B cell (primary cell): ENCODE results near the gene ZC3H7B. TPM values are rescaled to one million over a fixed set of nuclear protein-coding genes. Genes with fewer than 3 reads are reported as not detected.

Source experiments
- ATAC-seq: fragments of 200-7000 bp; cut with Tn5 transposase; one replicate; pipeline ENCODE4 v1.10.0; 2021; ENCODE audit warnings: low read depth, mild to moderate bottlenecking, moderate number of reproducible peaks, moderate library complexity
- CTCF ChIA-PET: fragments of 350-600 bp; sonication (Branson Sonifier 250); formaldehyde crosslinking; loops from one replicate; lab custom pipeline; 2021; ENCODE audit warnings: antibody characterized with exemption, inconsistent platforms; lab: Charles Lee
- POLR2A ChIA-PET: fragments of 350-600 bp; sonication (Branson Sonifier 250); formaldehyde crosslinking; loops from one replicate; lab custom pipeline; 2021; ENCODE audit warnings: antibody characterized with exemption; lab: Charles Lee
- DNase-seq: peaks from one replicate; pipeline ENCODE4 v3.0.0; 2013
- H2AFZ ChIP-seq: 2 replicates; pipeline ENCODE4 v1.6.1; 2012; ENCODE audit warnings: mild to moderate bottlenecking, low read depth, low read length; ENCODE audit not compliant: insufficient read depth, poor library complexity, severe bottlenecking
- H3K27ac ChIP-seq, 2 donors: 1 replicate in 1 of 2; 2 replicates in 1 of 2; pipeline ENCODE4 v1.5.1; 2012 to 2013; ENCODE audit warnings: low read length in 2 of 2, mild to moderate bottlenecking in 2 of 2, moderate library complexity in 1 of 2
- H3K27me3 ChIP-seq, 4 experiments: fragments of 200-600 bp in 1 of 4; sonication (generic) in 1 of 4; replicated peaks in 1 of 4; 1 replicate in 2 of 4; 2 replicates in 2 of 4; pipeline versions ENCODE4 v1.6.1 to v1.7.0; 2013 to 2016; ENCODE audit warnings: low read length in 3 of 4, mild to moderate bottlenecking in 2 of 4, mixed read lengths in 1 of 4, moderate library complexity in 1 of 4; ENCODE audit not compliant: insufficient read depth in 4 of 4, control insufficient read depth in 3 of 4; ENCODE audit errors: control extremely low read depth in 1 of 4
- H3K36me3 ChIP-seq, 2 experiments: replicated peaks in 1 of 2; 1 replicate in 1 of 2; 2 replicates in 1 of 2; pipeline versions ENCODE4 v1.6.1 to v1.7.1; 2013; ENCODE audit warnings: low read length in 1 of 2; ENCODE audit not compliant: insufficient read depth in 2 of 2, control insufficient read depth in 1 of 2; ENCODE audit errors: control extremely low read depth in 1 of 2, extremely low read depth in 1 of 2
- H3K4me1 ChIP-seq, 2 donors: fragments of 200-600 bp in 1 of 2; sonication (generic) in 1 of 2; 1 replicate in 1 of 2; 2 replicates in 1 of 2; pipeline versions ENCODE4 v1.5.1 to v1.6.1; 2013 to 2017; ENCODE audit warnings: low read length in 2 of 2; ENCODE audit not compliant: control insufficient read depth in 2 of 2, insufficient read depth in 2 of 2
- H3K4me2 ChIP-seq: replicated peaks from 2 replicates; pipeline ENCODE3; 2012; ENCODE audit warnings: mild to moderate bottlenecking, low read depth, low read length; ENCODE audit not compliant: poor library complexity, severe bottlenecking
- H3K4me3 ChIP-seq, 5 experiments: fragments of 200-600 bp in 1 of 5; sonication (generic) in 1 of 5; 1 replicate in 3 of 5; 2 replicates in 2 of 5; pipeline versions ENCODE4 v1.5.1 to v1.7.0; 2011 to 2016; ENCODE audit warnings: low read length in 4 of 5, mild to moderate bottlenecking in 4 of 5, low read depth in 2 of 5, control low read depth in 1 of 5, moderate library complexity in 1 of 5; ENCODE audit not compliant: insufficient read depth in 1 of 5; ENCODE audit errors: control extremely low read depth in 1 of 5, extremely low read depth in 1 of 5
- H3K79me2 ChIP-seq: fragments of 200-600 bp; sonication (generic); one replicate; pipeline ENCODE4 v1.6.0; 2016; ENCODE audit warnings: low read length; ENCODE audit not compliant: control insufficient read depth, insufficient read depth
- H3K9ac ChIP-seq: fragments of 200-600 bp; sonication (generic); 2 replicates; pipeline ENCODE4 v1.6.1; 2017; ENCODE audit warnings: mild to moderate bottlenecking, low read length, moderate library complexity
- H3K9me3 ChIP-seq, 3 donors: one replicate each; pipeline versions ENCODE4 v1.6.1 to v1.7.1; 2013; ENCODE audit warnings: low read length in 2 of 3; ENCODE audit not compliant: control insufficient read depth in 2 of 3, insufficient read depth in 1 of 3; ENCODE audit errors: control extremely low read depth in 1 of 3
- H4K20me1 ChIP-seq: 2 replicates; pipeline ENCODE4 v1.6.0; 2012; ENCODE audit warnings: mild to moderate bottlenecking, low read length; ENCODE audit not compliant: insufficient read depth, control insufficient read depth, poor library complexity, severe bottlenecking
- H3K27ac Mint-ChIP-seq: one replicate; pipeline ENCODE4 v1.8.0; 2021; ENCODE audit warnings: mixed read lengths
- H3K27me3 Mint-ChIP-seq: one replicate; pipeline ENCODE4 v1.8.0; 2021; ENCODE audit warnings: mixed read lengths
- H3K4me1 Mint-ChIP-seq: one replicate; pipeline ENCODE4 v1.8.0; 2021; ENCODE audit warnings: mixed read lengths
- H3K4me3 Mint-ChIP-seq: one replicate; pipeline ENCODE4 v1.8.0; 2021; ENCODE audit warnings: mixed read lengths
- H3K9me3 Mint-ChIP-seq: one replicate; pipeline ENCODE4 v1.8.0; 2022; ENCODE audit warnings: mixed read lengths; ENCODE audit not compliant: insufficient read depth
- CTCF ChIP-seq: fragments of 200-600 bp; IDR thresholded peaks from one replicate; pipeline ENCODE4 v1.8.0; 2022; ENCODE audit warnings: antibody characterized with exemption, mild to moderate bottlenecking
- EZH2 ChIP-seq: IDR thresholded peaks from 2 replicates; pipeline ENCODE4 v1.6.1; 2012; ENCODE audit warnings: borderline replicate concordance, low read depth, mild to moderate bottlenecking, moderate library complexity, low read length; ENCODE audit not compliant: insufficient read depth, poor library complexity, severe bottlenecking
- WGBS: methylation state at CpG from one replicate; pipeline ENCODE4 v1.1.5; 2013; ENCODE audit warnings: missing lambda C conversion rate; ENCODE audit not compliant: insufficient coverage; 5-methylcytosine and 5-hydroxymethylcytosine counted together
- intact Hi-C: fragments of 100-400 bp; cut with micrococcal nuclease; formaldehyde crosslinking; loops from one replicate; pipeline ENCODE4 v1.10.0; 2022
- polyA plus RNA-seq: library from polyadenylated mRNA; depleted of rRNA; stranded (reverse); fragments of >200 nt; gene quantifications from 2 replicates; pipeline ENCODE4 v1.2.3, GENCODE V29; 2012
- total RNA-seq, 2 donors: library from RNA; stranded (reverse); fragments of 120-200 nt in 1 of 2; gene quantifications; 1 replicate in 1 of 2; 2 replicates in 1 of 2; pipeline versions ENCODE4 v1.2.3 to v1.2.4, GENCODE V29; 2013 to 2022

ZC3H7B gene
- total and polyA plus RNA-seq, 2 donors (not counting 1 experiment from before 2014, with no cell fraction given): 29.8 to 41.9 TPM

GRCh38 chr22:41394012-41394356, 92.7 kb downstream of the ZC3H7B start:
- Histone ChIP-seq H3K9me3 (no peaks in the 10 kb centered on the region), H3K27me3 (no peaks in the 10 kb centered on the region), H3K27ac (no peak overlapping the region), H3K79me2 (no peaks in the 10 kb centered on the region), H3K9ac (no peak overlapping the region), H2AFZ (no peak overlapping the region), H3K4me2 (no peak overlapping the region), H3K4me1 (no peaks in the 10 kb centered on the region), H4K20me1 (no peaks in the 10 kb centered on the region), H3K4me3 (no peak overlapping the region), H3K36me3 (peaks cover 0 to 26% of the 10 kb centered on the region in 2 experiments)
- H3K27me3 Mint-ChIP-seq: no peaks in the 10 kb centered on the region
- no peaks in the 10 kb centered on the region for H3K4me1 Mint-ChIP-seq
- CTCF ChIA-PET: interaction anchor here (1.6 kb wide), 1 partner anchor 133 kb away, joined by 4 read pairs; no protein-coding TSS in a partner anchor
- H3K9me3 Mint-ChIP-seq: no peaks in the 10 kb centered on the region
- DNase-seq (no peak), ATAC-seq (no peak)
- H3K4me3 Mint-ChIP-seq: no peak overlapping the region
- intact Hi-C loops: no loop called here
- 97% methylated on average over 10 of the region's 11 CpGs for WGBS
- POLR2A ChIA-PET: no interaction called here
- no peak overlapping the region for H3K27ac Mint-ChIP-seq
- TF ChIP-seq EZH2: no peak
- no peak for TF ChIP-seq CTCF

- H4K20me1 ChIP-seq: no peaks in the 10 kb centered on the region
- H3K9me3 ChIP-seq: no peaks in the 10 kb centered on the region
- ChIA-PET CTCF (interaction anchor here (1.6 to 9.7 kb wide), 2 partner anchors 121 to 131 kb away, joined by 4 to 177 read pairs; no protein-coding TSS in a partner anchor), POLR2A (no interaction called here)
- Mint-ChIP-seq H3K27ac (no peak overlapping the region), H3K4me1 (no peaks in the 10 kb centered on the region), H3K4me3 (no peak overlapping the region), H3K9me3 (no peaks in the 10 kb centered on the region), H3K27me3 (no peaks in the 10 kb centered on the region)
- no peak overlapping the region for H3K27ac ChIP-seq
- no peaks in the 10 kb centered on the region for H3K4me1 ChIP-seq
- 98% methylated on average over 35 of the region's 37 CpGs for WGBS
- no peak for TF ChIP-seq EZH2
- no peaks in the 10 kb centered on the region for H3K27me3 ChIP-seq
- ATAC-seq: no peak
- H3K79me2 ChIP-seq: no peaks in the 10 kb centered on the region
- no peak overlapping the region for H3K9ac ChIP-seq
- peaks cover 0 to 25% of the 10 kb centered on the region in 2 experiments for H3K36me3 ChIP-seq
- H3K4me3 ChIP-seq: no peak overlapping the region
- no peak overlapping the region for H3K4me2 ChIP-seq
- intact Hi-C loops: no loop called here
- DNase-seq: no peak
- H2AFZ ChIP-seq: no peak overlapping the region
These were observed 94.4 kb downstream of the ZC3H7B start for GRCh38 chr22:41395531-41396240.
